VCaP (cell line): ENCODE data around the gene TRIP11.
A peak's percentile ranks its signal among the peaks of the same experiment; 100 is the strongest.
"Not testable (repeated sequence)": the region's sequence is repeated elsewhere in the genome, so short reads cannot be mapped to it uniquely, and the experiment has no call there.

Experiments used
- H3K27ac ChIP-seq: fragments of 450-650 bp; 2 replicates; pipeline ENCODE4 v1.5.1; 2017
- CTCF ChIP-seq: fragments of 450-650 bp; conservative IDR thresholded peaks from 2 replicates; pipeline ENCODE4 v1.5.1; 2017; ENCODE audit warnings: mild to moderate bottlenecking, moderate library complexity

The TRIP11 gene

GRCh38 chr14:92039719-92040430 is at the start of gene TRIP11:
TRIP11 (minus strand) TSS chr14:92040059; CDS start chr14:92039685, 374 bp downstream.
- peak within 1 kb of the TSS; percentile 95 for H3K27ac ChIP-seq
- no peak for TF ChIP-seq CTCF

GRCh38 chr14:92088494-92088893 is 48.6 kb upstream of the TRIP11 start:
- no peak for TF ChIP-seq CTCF
- peak overlapping the region; percentile 54 for H3K27ac ChIP-seq

- no peak overlapping the region for H3K27ac ChIP-seq
- no peak for TF ChIP-seq CTCF
Observed at GRCh38 chr14:92074555-92074954, 34.7 kb upstream of the TRIP11 start.

GRCh38 chr14:92058006-92058917 is 18.4 kb upstream of the TRIP11 start:
- no peak for TF ChIP-seq CTCF
- peak overlapping the region; percentile 12; the same call in 1 of the 2 replicates for H3K27ac ChIP-seq

- TF ChIP-seq CTCF, result no peak
- H3K27ac ChIP-seq, result no peak overlapping the region
Observed at GRCh38 chr14:92049781-92050180, 9.9 kb upstream of the TRIP11 start.

GRCh38 chr14:92049221-92049620 is 9.4 kb upstream of the TRIP11 start:
- not testable (repeated sequence) for H3K27ac ChIP-seq

- not testable (repeated sequence) for H3K27ac ChIP-seq
Observed at GRCh38 chr14:92045904-92046303, 6.0 kb upstream of the TRIP11 start.

- peak overlapping the region; percentile 95; the same call in 1 of the 2 replicates for H3K27ac ChIP-seq
Observed at GRCh38 chr14:92041766-92042165, 1.9 kb upstream of the TRIP11 start.

- no peak for TF ChIP-seq CTCF
- peak overlapping the region; percentile 95 for H3K27ac ChIP-seq
Observed at GRCh38 chr14:92041203-92041602, 1.3 kb upstream of the TRIP11 start.
